HG02970 (cell line): ENCODE measurements around the gene COL1A2.

ENCODE experiments used
- ATAC-seq: cut with Tn5 transposase; IDR thresholded peaks from one replicate; pipeline ENCODE4 v1.9.1; 2021; ENCODE audit warnings: mild to moderate bottlenecking, moderate library complexity, moderate number of reproducible peaks; ENCODE audit not compliant: unreplicated experiment, low FRiP score

Gene COL1A2

DNA sequence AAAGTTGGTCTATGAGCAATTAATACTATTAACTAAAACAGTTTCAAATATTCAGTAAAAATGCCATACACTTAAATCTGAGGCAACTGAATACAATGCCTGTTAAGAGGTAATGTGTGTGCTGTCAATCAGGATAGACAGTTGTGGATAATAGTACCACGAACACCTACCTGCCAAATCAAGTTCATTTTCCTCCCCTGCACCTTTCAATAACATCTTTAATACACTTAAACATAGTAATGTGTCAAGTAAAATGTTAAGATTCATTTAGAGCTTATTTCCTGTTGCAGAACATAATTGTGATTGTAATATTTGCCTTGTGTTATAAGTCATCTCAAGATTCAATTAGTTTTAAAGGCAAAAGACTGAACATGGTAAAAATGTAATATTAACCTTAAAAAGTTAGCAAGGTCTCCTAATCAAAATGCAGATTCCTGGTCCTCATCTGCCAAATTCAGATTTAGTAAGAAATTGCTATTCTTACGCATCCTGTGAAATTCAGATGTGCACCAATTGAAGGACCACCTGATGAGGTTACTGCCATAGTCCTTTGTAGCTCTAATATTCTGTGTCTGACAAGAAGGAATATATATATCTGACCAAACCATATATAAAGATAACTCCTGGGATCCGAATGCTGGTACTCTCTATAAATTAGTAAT is 37.1 kb downstream of the COL1A2 start:
- ATAC-seq = no peak

DNA sequence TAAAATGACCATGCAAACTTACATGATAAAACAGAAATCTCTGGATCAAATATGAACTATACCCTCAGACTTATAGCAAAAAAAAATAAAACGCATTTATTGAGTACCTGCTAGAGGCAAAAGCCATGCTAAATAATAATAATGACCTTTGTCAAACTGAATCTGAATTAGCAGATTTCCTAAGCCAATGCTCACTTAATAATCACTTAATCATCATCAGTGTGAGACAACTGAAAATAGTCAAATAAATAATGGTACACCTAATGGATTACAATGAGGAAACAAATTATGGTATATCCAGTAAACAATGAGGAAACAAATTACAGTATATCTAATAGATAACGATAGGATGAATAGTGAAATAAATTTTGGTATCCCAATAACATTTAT is 37.6 kb downstream of the COL1A2 start:
- no peak for ATAC-seq

DNA sequence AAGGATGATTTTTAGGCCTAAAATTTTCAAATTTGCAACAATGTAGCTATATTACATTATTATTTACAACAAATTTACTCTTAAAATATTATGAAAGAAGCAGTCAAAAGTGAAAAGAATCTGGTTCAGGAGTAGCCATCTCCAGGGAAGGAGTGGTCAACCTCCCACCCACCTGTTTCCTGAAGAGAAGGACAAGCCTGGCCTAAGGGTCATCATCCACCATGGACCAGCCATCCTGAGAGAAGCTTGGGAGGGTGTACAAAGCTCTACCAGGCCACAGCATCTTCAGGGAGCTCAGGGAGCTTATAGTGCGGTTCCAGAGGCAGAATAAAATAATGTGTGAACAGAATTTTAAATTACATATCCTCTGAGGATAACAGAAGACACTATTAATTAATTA is 38.1 kb downstream of the COL1A2 start:
- ATAC-seq = no peak

DNA sequence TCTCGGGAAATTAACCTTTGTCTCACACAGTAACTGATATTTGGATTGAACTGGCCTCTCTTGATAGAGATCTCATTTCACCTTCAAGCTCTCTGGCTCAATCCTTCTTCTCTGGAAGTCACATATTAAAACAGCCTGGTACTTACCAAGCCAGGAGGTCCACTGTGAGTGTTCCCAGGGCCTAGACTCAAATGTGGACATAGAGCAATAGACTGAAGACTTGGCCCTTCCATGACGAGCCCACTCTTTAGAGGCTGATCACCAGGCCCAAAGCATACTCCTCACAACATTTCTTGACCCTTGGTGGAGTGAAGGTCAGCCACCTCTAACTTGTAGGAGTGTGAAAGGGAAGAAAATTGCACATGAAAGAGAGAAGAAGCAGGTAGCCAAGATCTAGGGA is 38.5 kb downstream of the COL1A2 start:
- ATAC-seq = no peak

GRCh38 chr7:94434042-94434441 is 39.3 kb downstream of the COL1A2 start:
- ATAC-seq = no peak

- peak; percentile 66 for ATAC-seq
Measured at GRCh38 chr7:94436018-94436604, 41.4 kb downstream of the COL1A2 start.

DNA sequence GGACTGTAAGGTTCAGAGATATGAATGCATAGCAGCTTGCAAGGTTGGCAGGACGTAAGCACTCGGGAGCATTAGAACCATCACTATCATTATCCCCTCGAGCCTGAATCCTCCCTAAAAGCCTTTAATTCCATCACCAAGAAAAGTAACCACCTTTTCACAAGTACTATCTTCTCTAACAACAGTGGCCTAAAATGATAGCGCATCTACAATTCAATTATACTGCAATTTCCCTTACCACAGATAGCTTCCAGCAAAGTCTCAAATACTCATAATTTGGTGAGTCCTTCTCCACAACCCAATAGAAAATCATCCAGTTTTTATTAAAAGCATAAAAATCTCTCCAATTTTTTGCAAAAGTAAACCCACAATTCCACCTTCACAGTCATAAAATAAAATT is 42.0 kb downstream of the COL1A2 start:
- ATAC-seq = no peak

DNA sequence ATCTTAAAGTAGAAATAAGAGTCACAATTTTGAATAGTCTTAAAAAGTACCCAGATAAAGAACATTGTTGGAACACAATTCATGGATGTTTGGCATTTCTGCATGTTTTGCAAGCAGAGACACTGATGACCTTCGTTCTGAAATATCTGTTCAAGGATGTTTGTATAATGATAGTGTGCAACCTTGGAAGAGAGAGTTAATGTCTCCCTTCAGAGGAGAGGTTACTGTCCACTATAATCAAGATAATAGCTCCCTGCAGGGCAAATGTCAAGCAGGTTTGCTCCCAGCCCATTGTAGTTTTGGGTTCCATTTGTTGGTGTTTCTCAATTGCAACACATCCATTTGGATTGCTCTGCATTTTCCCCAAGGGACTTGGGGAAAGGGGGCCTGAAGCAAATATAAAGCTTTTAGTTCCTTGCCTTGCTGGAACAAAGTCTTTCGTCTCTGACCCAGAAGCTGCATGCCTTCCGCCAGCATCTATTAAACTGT is 45.2 kb downstream of the COL1A2 start:
- ATAC-seq = no peak

DNA sequence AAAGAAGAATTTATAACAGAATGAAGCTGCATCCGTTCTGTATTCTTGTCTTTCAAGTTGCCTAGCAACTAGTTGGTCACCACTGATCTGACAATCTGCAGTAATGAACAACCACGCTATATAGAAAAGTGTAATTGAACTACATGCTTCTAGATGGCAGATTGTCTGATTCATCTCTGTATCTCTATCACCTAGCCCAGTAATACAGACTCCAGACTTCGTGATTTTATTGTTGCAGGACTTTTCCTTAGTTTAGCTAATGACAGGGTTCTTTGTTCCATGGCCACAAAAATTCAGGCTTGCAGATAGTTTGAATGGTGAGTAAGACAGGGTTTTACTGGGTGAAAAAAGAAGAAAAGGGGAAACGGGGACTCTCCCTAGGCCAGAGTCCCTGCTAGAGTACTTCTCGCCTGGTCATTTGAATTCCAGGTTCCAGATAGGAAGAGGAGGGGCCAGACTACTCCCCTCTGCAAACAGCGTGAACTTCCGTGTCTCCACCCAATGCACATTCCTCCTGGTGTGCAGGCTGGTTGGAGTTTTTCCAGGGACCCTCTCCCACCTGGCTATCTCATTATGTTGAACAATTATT is 45.9 kb downstream of the COL1A2 start:
- no peak for ATAC-seq

DNA sequence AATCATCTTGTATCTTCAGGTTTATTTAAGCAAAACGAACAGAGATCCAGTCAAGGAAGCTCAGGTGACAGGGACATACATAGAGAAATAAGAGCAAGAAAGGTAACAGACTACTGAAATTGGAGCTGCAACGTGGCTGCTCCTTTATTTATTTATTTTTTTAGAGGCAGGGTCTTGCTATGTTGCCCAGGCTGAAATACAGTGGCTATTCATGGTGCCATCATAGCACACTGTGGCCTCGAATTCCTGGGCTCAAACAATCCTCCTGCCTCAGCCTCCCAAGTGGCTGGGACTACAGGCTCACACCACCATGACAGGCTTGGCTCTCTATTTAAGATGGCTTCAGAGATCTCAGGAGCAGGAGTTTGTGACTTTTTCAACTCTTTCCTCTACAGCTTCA is 46.4 kb downstream of the COL1A2 start:
- no peak for ATAC-seq

GRCh38 chr7:94442639-94443038 is 47.9 kb downstream of the COL1A2 start:
- ATAC-seq = no peak

DNA sequence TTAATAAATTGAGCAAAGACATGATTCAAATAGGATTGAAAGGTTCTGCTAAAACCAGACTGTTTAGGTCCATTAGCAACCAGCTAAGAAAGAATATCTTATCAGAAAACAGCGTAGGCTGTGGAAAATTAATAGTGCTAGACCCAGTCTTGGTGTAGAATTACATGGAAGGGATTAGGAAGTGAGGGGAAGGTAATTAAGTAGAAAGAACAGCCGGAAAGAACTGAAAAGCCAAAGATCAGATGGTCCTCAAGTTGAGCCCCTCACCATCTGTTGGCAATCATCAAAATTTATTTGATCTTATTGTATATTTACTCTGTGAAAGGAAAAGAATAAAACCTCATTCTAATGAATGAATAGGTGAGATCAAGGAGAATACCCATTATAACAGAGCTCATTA is 50.1 kb downstream of the COL1A2 start:
- no peak for ATAC-seq

GRCh38 chr7:94445696-94446194 is 51.0 kb downstream of the COL1A2 start:
- no peak for ATAC-seq

GRCh38 chr7:94446308-94446707 is 51.6 kb downstream of the COL1A2 start:
- ATAC-seq = no peak

DNA sequence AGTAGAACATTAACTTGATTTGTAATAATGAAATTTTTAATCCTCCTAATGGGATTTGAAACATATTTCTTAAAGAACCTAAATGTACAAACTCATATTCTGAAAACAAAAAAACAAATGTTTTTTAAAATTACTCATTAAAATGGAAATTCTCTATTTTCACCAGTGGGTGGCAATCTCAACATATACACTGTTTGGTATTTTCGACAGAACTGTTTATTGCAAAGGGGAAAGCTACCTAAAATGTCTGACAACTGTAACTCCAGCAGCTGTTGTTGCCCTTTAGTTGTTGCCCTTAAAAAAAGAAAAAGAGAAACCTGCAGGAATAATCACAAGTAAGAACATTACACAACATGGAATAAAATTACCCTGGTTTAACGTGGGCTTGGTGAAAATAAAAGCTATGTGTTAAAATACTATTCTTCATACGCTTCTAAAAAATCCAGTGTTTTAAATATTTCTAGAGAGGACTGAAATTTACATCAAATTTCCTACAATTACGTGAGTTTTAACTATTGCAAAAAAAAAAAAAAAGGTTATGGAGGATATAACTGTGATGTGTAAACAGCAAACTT is 54.5 kb downstream of the COL1A2 start:
- ATAC-seq = no peak

GRCh38 chr7:94450044-94450697 is 55.5 kb downstream of the COL1A2 start:
- ATAC-seq = no peak

DNA sequence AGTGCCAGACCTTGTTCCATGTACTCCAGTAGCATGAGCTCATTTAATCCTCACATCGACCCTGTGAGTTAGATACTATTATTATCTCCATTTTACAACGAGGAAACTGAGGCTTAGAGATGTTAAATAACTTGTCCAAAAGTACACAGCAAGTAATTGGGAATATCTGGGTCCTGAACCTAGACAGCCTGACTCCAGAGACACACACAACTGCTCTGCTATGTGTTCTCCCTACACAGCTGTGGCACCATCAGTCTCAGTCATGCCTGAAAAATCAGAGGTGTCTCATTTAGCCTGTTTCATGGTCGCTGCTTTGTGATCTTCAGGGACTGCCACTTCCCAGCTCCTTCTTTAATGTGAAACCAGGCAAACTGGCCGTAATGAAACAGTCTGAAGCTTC is 56.5 kb downstream of the COL1A2 start:
- ATAC-seq = no peak

DNA sequence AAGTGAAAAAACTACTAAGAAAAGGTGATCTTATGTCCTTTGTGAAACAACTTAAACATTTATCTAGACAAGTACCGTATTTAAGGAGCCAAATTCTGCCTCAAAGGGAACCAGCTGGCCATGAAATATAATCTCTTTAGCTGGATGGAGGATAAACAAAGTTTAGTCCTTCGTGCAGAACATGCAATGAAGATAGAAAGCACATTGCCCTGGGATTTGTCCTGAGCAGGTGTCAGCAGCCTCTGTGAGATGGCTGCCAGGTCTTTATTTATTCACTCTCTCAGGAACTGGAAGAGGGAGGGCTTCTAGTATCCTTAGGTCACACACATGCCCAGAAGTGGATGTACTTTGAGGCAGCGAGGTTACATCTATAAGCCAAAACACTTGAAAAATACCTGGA is 57.5 kb downstream of the COL1A2 start:
- ATAC-seq = no peak

GRCh38 chr7:94453898-94454297 is 59.2 kb downstream of the COL1A2 start:
- no peak for ATAC-seq

- ATAC-seq = no peak
Measured at GRCh38 chr7:94458041-94458440, 63.3 kb downstream of the COL1A2 start.

GRCh38 chr7:94466516-94466915 is 71.8 kb downstream of the COL1A2 start:
- ATAC-seq = no peak
